ENCODE results near the gene TLN1. TPM values are rescaled to one million over a fixed set of nuclear protein-coding genes. Genes with fewer than 3 reads are reported as not detected.

The TLN1 gene
- total and polyA plus RNA-seq, 2 of the 8 experiments (the other 6 are each of a cell fraction or from before 2014, with no cell fraction given): 28.1 to 90.1 TPM

DNA sequence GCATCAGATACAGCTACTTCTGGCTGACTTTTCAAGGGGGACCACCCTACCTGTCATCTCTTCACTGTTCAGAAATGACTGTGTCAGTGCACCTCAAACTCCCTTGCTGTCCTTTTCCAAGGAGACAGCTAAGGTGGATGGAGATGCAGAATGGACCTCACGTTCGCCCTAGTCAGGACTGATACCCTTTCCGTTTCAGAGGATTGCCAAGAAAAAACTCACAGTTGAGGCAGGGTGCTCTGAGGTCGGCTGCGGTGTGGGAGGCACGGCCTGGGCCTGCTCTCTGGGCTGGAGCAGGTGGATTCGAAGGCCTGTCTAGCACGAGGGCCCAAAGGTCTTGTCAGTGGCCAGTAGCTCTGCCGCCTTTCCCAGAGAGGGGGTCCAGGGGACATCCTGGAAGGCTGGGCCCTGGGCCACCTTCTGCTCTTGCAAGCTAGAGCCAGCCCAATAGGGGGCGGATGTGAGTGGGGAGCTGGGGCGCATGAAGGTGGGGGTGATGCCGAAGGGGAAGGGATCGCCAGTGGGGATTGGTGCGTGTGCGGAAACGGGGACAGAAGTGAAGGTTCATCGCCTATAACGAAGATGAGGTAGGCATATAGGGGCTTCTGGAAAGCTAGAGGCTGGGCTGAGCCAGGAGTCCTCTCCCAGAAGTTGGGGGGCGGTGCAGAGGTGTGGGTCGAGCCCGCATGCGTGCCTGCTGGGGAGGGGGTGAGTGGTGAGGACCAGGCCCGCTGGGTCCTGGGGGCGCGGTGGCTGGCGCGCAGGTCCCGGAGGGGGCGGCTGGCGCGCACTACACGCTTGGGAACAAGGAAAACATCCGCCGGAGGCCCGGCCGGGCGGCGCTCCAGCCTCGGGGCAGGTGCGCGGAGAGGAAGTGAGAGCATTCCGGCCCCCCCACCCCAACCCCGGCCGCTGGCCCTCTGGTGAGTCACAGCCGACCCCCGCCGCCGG is 24.6 kb upstream of the TLN1 start:
- Histone ChIP-seq H2BK12ac (ENCODE audit: low read depth, low read length) (peak overlapping the region; percentile 29; the same call in 1 of the 2 replicates), H3K4me2 (ENCODE audit: insufficient read depth in 1 of 2, low read depth in 2 of 2, low read length in 2 of 2) (peak overlapping the region; percentile 90 to 97), H4K5ac (ENCODE audit: insufficient read length, low read depth, low read length) (peak overlapping the region; percentile 88), H2BK20ac (ENCODE audit: low read length) (no peak overlapping the region), H3K9ac (replicated peaks in 1 of 4; ENCODE audit: extremely low read depth in 1 of 4, low read depth in 3 of 4, low read length in 3 of 4) (peak overlapping the region in 3 of 4 experiments; percentile 26 to 70 (median 43); a peak in 4 of 7 replicates), H3K4me3 (ENCODE audit: extremely low read depth in 1 of 4, insufficient read depth in 2 of 4, low read depth in 3 of 4, low read length in 4 of 4) (peak overlapping the region; percentile 85 to 92 (median 90)), H3K4me1 (replicated peaks in 1 of 4; ENCODE audit: control insufficient read depth in 3 of 4, insufficient read depth in 4 of 4, low read length in 3 of 4) (peaks cover 0 to 5% (median 0%) of the 10 kb centered on the region in 4 experiments; a peak in 2 of 7 replicates), H2BK120ac (replicated peaks; ENCODE audit: low read depth, low read length) (no peak overlapping the region), H4K91ac (replicated peaks; ENCODE audit: insufficient read length, low read length) (peak overlapping the region; percentile 67), H3K36me3 (ENCODE audit: control insufficient read depth in 2 of 4, insufficient read depth in 4 of 4, low read length in 3 of 4) (peaks cover 3 to 18% (median 13%) of the 10 kb centered on the region in 4 experiments; a peak in 6 of 8 replicates), H3K27ac (ENCODE audit: low read depth, low read length) (peak overlapping the region; percentile 81), H3K23me2 (ENCODE audit: low read depth, low read length) (no peaks in the 10 kb centered on the region; the same call in 1 of the 2 replicates), H2BK5ac (ENCODE audit: low read depth, low read length) (peak overlapping the region; percentile 91), H3K14ac (ENCODE audit: insufficient read length) (no peak overlapping the region), H3K27me3 (replicated peaks in 1 of 4; ENCODE audit: control insufficient read depth in 3 of 4, extremely low read depth in 1 of 4, insufficient read depth in 3 of 4, low read length in 3 of 4) (no peaks in the 10 kb centered on the region), H3K79me2 (ENCODE audit: control insufficient read depth in 1 of 2, insufficient read depth in 2 of 2, low read length in 2 of 2) (peaks cover 0 to 19% of the 10 kb centered on the region in 2 experiments; a peak in 2 of 4 replicates), H2AK5ac (ENCODE audit: low read depth, low read length) (no peak overlapping the region), H3K23ac (ENCODE audit: insufficient read length) (no peak overlapping the region), H3K79me1 (ENCODE audit: low read depth, low read length) (no peaks in the 10 kb centered on the region), H2AFZ (ENCODE audit: low read length) (0 out of 2 replicates have a peak overlapping the region, but pooled peaks have one; percentile 4), H3K9me3 (ENCODE audit: insufficient read depth in 2 of 2, low read depth in 1 of 2, low read length in 1 of 2) (no peaks in the 10 kb centered on the region), H4K8ac (ENCODE audit: extremely low read depth, insufficient read depth, low read length) (peak overlapping the region; percentile 87), H2BK15ac (ENCODE audit: low read length) (peak overlapping the region; percentile 95; the same call in 1 of the 2 replicates), H3K18ac (ENCODE audit: extremely low read depth, low read length) (peak overlapping the region; percentile 82), H3K56ac (replicated peaks; ENCODE audit: insufficient read length, low read depth, low read length) (peak overlapping the region; percentile 48), H3K4ac (replicated peaks; ENCODE audit: insufficient read length, low read depth, low read length) (no peak overlapping the region), H4K20me1 (replicated peaks in 1 of 2; ENCODE audit: control insufficient read depth in 1 of 2, insufficient read depth in 2 of 2, low read length in 2 of 2) (no peaks in the 10 kb centered on the region)
- ChIA-PET POLR2A (ENCODE audit: partially characterized antibody) (interaction anchor here (0.8 to 2.2 kb wide), 14 partner anchors 8 to 99 kb away, joined by 3 to 11 read pairs (median 4); partner anchors contain the start of genes CCDC107, CREB3, GBA2 and HINT2), CTCF (ENCODE audit: partially characterized antibody) (interaction anchor here (0.6 to 2.8 kb wide), 25 partner anchors 9 to 152 kb away, joined by 3 to 18 read pairs (median 4); partner anchors contain the start of genes CCDC107, CREB3, HINT2 and RMRP)
- FAIRE-seq: no peak
- DNase-seq (ENCODE audit: low read depth in 1 of 2, low spot score in 2 of 2): peak; percentile 38 to 87
- 19% methylated on average over 30 of the region's 48 CpGs; no CpG with 5 or more reads in 1 of the 2 experiments for WGBS, 2 experiments (ENCODE audit: extremely low coverage in 1 of 2, insufficient coverage in 1 of 2, insufficient read length in 1 of 2, insufficient replicate concordance in 2 of 2, low coverage in 1 of 2, low lambda C conversion rate in 2 of 2, missing lambda C conversion rate in 1 of 2)
- no peak for TF ChIP-seq KDM1A (IDR thresholded peaks at IDR 0.05; ENCODE audit: borderline replicate concordance, low read length)
- no peak for TF ChIP-seq RXRA (IDR thresholded peaks at IDR 0.05; ENCODE audit: insufficient read depth, low read depth, low read length)
- TF ChIP-seq SIRT6 (IDR thresholded peaks at IDR 0.05; ENCODE audit: low read length): no peak
- TF ChIP-seq RNF2 (IDR thresholded peaks at IDR 0.05; ENCODE audit: borderline replicate concordance, low read depth, low read length, missing control alignments, poor library complexity, severe bottlenecking): no peak
- peak; percentile 77 for TF ChIP-seq ASH2L (IDR thresholded peaks at IDR 0.05; ENCODE audit: low read length)
- peak in 1 of 2 experiments; percentile 66; a peak in 2 of 4 replicates for TF ChIP-seq SIN3A (conservative IDR thresholded peaks at IDR 0.05 in 1 of 2, IDR thresholded peaks at IDR 0.05 in 1 of 2; ENCODE audit: low read depth in 1 of 2, low read length in 2 of 2)
- TF ChIP-seq CREB1 (IDR thresholded peaks at IDR 0.05): no peak
- peak in 1 of 2 experiments; percentile 17; a peak in 1 of 3 replicates for TF ChIP-seq EP300 (IDR thresholded peaks at IDR 0.05; ENCODE audit: borderline replicate concordance in 1 of 2, low read depth in 2 of 2, low read length in 2 of 2)
